Kidney glomerular epithelial cell (primary cell): ENCODE results near the gene MTERF2.
A peak's percentile ranks its signal among the peaks of the same experiment; 100 is the strongest.
"Not testable (repeated sequence)": the region's sequence is repeated elsewhere in the genome, so short reads cannot be mapped to it uniquely, and the experiment has no call there.

Source experiments
- DNase-seq: peaks from one replicate; lab custom pipeline; 2025; lab: John Stamatoyannopoulos, UW

The MTERF2 gene, protein sequence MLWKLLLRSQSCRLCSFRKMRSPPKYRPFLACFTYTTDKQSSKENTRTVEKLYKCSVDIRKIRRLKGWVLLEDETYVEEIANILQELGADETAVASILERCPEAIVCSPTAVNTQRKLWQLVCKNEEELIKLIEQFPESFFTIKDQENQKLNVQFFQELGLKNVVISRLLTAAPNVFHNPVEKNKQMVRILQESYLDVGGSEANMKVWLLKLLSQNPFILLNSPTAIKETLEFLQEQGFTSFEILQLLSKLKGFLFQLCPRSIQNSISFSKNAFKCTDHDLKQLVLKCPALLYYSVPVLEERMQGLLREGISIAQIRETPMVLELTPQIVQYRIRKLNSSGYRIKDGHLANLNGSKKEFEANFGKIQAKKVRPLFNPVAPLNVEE

DNA sequence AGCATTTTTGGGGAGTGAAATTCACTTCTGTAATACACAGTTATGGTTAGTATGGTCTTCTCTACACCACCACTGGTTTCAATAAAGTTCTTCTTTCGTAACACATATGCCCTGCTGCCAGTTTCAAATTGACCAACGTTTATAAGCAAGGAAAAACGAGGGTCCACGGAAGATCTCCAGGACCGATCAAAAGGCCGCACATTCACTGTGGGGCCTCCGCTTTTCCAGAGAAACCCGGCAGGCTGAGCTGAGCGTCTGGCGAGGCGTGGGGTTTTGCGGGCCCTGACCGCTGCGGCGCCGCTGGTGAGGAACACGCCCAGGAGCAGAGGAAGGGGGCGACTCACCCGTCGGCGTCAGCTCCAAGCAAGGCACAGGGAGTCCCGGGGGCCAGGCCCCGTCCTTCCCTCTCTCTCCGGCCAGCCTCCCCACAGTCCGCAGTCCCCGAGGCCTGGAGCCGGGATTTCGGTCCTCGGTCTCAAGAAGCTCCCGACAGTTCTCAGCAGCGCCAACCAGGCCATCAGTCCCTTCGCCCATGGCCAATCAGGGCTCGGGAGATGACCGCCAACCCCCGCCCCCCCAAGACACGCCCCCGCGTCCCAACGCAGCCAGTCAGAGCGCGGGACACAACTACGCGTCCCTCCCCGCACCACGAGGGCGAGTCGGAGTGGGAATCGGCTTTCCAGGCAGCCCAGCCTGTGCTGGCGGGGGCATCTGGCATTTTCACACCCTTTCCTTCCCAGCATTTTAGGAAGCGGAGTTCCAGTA is at the start of gene MTERF2:
Gene MTERF2, minus strand, starts transcription at position 522 of the 765 bp plus-strand sequence. CDS start 8,432 bp downstream, outside the sequence.
- DNase-seq = peak; percentile 79

- DNase-seq = no peak
Measured at GRCh38 chr12:107035733-107036132, 48.8 kb upstream of the MTERF2 start.

DNA sequence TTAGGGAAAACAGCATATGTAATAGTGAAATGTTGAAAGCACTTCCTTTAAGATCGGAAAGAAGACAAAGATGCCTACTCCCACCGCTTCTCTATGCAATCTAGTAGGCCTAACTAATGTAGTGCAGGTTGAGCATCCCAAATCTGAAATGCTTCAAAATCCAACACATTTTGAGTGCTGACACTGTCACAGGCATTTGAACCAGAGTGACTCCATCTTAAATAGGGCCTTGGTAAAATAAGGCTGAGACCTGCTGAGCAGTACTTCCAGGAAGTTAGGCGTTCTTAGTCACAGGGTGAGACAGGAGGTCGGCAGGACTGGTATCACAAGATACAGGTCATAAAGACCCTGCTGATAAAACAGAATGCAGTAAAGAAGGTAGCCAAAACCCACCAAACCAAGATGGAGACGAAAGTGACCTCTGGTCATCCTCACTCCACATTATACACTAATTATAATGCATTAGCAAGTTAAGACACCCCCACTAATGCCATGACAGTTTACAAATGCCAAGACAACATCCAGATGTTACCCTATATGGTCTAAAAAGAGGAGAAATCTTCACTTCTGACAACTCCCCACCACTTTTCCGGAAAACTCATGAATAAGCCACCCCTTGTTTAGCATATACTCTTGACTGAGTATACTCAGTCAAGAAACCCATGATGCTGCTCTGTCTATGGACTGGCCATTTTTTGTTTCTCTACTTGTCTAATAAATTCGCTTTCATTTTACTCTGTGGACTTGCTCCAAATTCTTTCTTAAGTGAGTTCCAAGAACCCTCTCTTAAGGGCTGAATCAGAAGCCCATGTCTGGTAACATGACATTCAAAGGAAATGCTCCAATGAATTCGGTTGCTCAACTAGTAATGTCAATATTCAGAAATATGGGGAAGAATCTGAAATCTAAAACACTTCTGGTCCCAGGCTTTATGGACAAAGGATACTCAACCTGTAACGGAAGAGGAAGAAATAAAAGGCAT is 47.1 kb upstream of the MTERF2 start:
- DNase-seq = no peak

DNA sequence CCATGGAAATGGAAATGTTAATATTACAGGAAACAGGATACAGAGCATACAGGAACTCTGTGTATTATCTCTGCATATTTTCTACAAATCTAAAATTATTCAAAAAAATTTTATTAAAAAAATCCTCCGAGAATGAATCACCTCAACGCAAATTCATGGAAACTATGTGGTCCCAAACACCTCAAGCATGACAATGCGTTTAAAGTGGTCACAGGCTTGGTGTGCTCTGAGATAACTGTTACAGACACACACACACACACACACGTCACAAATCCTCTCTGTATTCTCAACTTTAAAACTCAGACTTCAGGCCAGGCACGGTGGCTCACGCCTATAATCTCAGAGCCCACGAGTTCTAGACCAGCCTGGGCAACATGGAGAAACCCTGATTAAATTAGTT is 45.3 kb upstream of the MTERF2 start:
- DNase-seq = no peak

DNA sequence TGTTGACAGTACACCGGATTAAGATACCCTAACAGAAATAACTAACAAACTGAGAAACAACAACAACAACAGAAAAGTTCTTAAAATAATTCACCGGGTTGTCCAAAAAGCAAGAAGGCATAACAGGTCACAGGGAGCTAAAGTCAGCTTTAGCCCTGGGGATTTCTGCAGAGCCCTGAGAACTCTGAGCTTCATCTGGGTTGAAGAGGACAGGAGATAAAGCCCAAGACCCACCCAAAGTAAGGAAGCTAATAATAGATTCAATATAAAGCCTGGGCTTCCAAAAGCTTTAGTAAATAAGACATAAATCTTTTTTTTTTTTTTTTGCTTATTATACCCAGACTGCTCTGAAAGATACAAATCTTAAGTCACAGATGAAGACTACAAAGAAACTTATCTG is 44.1 kb upstream of the MTERF2 start:
- DNase-seq = no peak

DNA sequence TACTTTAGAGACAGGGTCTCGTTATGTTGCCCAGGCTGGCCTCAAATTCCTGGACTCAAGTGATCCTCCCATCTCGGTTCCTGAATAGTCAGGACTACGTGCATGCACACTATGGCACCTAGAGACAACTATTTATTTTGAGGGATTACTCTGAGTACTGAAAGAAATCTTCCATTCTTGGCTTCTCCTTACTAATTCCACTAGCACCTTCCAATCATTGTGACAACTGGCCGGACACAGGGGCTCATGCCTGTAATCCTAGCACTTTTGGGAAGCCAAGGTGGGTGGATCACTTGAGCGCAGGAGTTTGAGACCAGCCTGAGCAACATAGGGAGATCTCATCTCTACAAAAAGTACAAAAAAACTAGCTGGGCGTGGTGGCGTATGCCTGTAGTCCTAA is 42.1 kb upstream of the MTERF2 start:
- DNase-seq = no peak

GRCh38 chr12:107027636-107028053 is 40.7 kb upstream of the MTERF2 start:
- DNase-seq = peak; percentile 79

GRCh38 chr12:107026806-107027635 is 40.1 kb upstream of the MTERF2 start:
- no peak for DNase-seq

- DNase-seq = not testable (repeated sequence)
Measured at GRCh38 chr12:107026356-107026755, 39.4 kb upstream of the MTERF2 start.

DNA sequence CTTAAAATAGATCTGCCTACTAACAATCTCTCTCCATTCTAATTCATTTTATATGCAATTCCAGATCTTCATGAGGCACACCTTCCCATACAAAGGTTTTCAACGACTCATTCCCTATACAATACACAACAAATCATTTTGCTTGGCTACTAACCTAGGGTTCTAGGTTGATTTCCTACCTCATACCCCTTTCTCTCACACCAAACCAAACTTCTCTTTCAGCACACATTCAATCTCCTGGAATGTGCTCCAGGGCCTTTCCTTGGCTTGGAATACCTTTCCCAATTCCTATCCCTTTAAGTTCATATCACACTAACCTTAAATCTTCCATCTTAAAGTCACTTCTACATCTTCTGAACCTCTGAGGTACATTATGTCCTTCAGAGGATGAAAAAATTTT is 38.7 kb upstream of the MTERF2 start:
- no peak for DNase-seq

DNA sequence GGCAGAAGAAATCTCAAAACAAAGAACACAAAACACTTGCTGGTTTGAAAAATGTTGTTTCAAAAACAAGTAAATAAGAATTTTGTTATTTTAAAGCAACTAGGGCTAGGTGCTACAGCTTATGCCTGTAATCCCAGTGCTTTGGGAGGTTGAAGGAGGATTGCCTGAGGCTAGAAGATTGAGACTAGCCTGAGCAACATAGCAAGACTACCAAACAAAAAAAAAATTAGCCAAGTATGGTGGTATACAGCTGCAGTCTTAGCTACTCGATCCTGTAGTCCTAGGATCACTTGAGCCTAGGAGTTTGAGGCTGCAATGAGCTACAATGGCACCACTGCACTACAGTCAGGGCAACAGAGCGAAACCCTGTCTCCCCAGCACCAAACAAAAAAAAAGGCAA is 32.6 kb upstream of the MTERF2 start:
- no peak for DNase-seq

DNA sequence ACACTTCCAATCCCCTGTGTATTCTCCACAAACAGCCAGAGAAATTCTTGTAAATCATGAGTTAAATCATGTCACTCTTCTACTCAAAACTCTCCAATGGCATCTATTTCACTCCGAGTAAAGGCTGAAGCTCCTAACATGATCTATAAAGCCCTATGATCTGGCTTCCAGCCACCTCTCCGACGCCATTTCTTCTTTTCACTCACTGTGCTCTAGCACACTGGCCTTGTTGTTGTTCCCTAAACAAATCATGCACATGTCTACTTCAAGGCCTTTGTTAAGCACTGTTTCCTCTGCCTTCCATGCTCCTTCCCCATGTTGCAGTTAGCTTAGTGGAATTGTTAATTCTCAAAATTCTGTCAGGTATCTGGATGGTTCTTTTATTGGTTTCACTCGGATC is 30.1 kb upstream of the MTERF2 start:
- no peak for DNase-seq

GRCh38 chr12:107014055-107014454 is 27.1 kb upstream of the MTERF2 start:
- no peak for DNase-seq

- DNase-seq = no peak
Measured at GRCh38 chr12:107012736-107013425, 25.9 kb upstream of the MTERF2 start.

GRCh38 chr12:107011519-107011918 is 24.6 kb upstream of the MTERF2 start:
- no peak for DNase-seq

GRCh38 chr12:107007411-107007810 is 20.5 kb upstream of the MTERF2 start:
- DNase-seq = no peak

- not testable (repeated sequence) for DNase-seq
Measured at GRCh38 chr12:107002665-107003064, 15.7 kb upstream of the MTERF2 start.

DNA sequence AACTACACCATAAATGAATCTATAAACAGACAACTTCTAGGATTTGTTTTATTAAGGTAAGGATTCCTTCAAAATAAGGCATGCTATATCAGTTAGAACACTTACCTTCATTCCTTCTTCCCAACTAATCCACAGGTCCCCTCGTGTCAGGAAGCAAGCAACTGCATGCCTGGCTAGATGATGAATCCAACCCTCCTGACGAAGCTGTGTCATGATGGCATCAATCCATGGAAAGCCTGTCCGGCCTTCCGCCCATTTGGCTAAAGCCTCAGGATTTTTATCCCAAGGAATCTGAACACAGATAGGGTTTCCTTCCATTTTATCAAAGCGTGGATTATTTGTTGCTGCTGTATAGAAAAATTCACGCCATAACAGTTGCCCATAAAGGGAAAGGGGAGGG is 12.5 kb upstream of the MTERF2 start:
- no peak for DNase-seq

GRCh38 chr12:106997916-106998315 is 11.0 kb upstream of the MTERF2 start:
- DNase-seq = no peak

DNA sequence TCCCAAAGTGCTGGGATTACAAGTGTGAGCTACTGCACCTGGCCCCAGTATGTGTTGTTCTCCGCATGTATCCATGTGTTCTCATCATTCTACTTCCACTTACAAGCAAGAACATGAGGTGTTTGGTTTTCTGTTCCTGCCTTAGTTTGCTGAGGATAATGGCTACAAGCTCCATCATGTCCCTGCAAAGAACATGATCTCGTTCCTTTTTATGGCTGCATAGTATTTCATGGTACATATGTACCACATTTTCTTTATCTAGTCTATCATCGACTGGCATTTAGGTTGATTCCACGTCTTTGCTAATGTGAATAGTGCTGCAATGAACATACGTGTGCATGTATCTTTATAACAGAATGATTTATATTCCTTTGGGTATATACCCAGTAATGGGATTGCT is 9.2 kb upstream of the MTERF2 start:
- DNase-seq = not testable (repeated sequence)
